Rectal smooth muscle tissue (tissue), 1 donor: Measurements from ENCODE around the gene ADAMTS3.

ENCODE experiments used
- H3K27ac ChIP-seq: one replicate; pipeline ENCODE4 v1.7.0; 2013; ENCODE audit warnings: low read depth, low read length, inconsistent platforms
- H3K27me3 ChIP-seq: one replicate; pipeline ENCODE4 v1.7.0; 2013; ENCODE audit warnings: low read length; ENCODE audit not compliant: control insufficient read depth, insufficient read depth
- H3K36me3 ChIP-seq: one replicate; pipeline ENCODE4 v1.7.0; 2013; ENCODE audit warnings: low read length; ENCODE audit not compliant: control insufficient read depth, insufficient read depth
- H3K4me1 ChIP-seq: one replicate; pipeline ENCODE4 v1.7.0; 2013; ENCODE audit warnings: low read length; ENCODE audit not compliant: control insufficient read depth, insufficient read depth
- H3K4me3 ChIP-seq: one replicate; pipeline ENCODE4 v1.7.0; 2013; ENCODE audit warnings: low read length
- H3K9ac ChIP-seq: one replicate; pipeline ENCODE4 v1.7.0; 2013; ENCODE audit warnings: low read length

Gene ADAMTS3

GRCh38 chr4:72568959-72569718 is at the start of gene ADAMTS3:
Gene ADAMTS3, minus strand, starts transcription at chr4:72569221. Its CDS starts 459 bp downstream, at chr4:72568762.
- Histone ChIP-seq H3K36me3 (no peaks in the 10 kb centered on the region), H3K4me3 (peak within 1 kb of the TSS; percentile 90), H3K9ac (peak within 1 kb of the TSS; percentile 21), H3K27me3 (peaks cover 2% of the 10 kb centered on the region), H3K4me1 (peaks cover 3% of the 10 kb centered on the region), H3K27ac (peak within 1 kb of the TSS; percentile 58)

GRCh38 chr4:72613959-72614358 is 44.9 kb upstream of the ADAMTS3 start:
- Histone ChIP-seq H3K36me3 (no peaks in the 10 kb centered on the region), H3K4me1 (no peaks in the 10 kb centered on the region), H3K27me3 (no peaks in the 10 kb centered on the region), H3K9ac (no peak overlapping the region), H3K27ac (no peak overlapping the region), H3K4me3 (no peak overlapping the region)

- Histone ChIP-seq H3K4me1 (no peaks in the 10 kb centered on the region), H3K4me3 (no peak overlapping the region), H3K27ac (no peak overlapping the region), H3K27me3 (no peaks in the 10 kb centered on the region), H3K36me3 (no peaks in the 10 kb centered on the region), H3K9ac (no peak overlapping the region)
Measured at GRCh38 chr4:72606751-72607150, 37.7 kb upstream of the ADAMTS3 start.

GRCh38 chr4:72604324-72604723 is 35.3 kb upstream of the ADAMTS3 start:
- Histone ChIP-seq H3K27ac (no peak overlapping the region), H3K4me3 (no peak overlapping the region), H3K9ac (no peak overlapping the region), H3K36me3 (no peaks in the 10 kb centered on the region), H3K27me3 (no peaks in the 10 kb centered on the region), H3K4me1 (no peaks in the 10 kb centered on the region)

GRCh38 chr4:72602396-72603376 is 33.7 kb upstream of the ADAMTS3 start:
- Histone ChIP-seq H3K4me3 (no peak overlapping the region), H3K4me1 (no peaks in the 10 kb centered on the region), H3K36me3 (no peaks in the 10 kb centered on the region), H3K27ac (no peak overlapping the region), H3K9ac (no peak overlapping the region), H3K27me3 (no peaks in the 10 kb centered on the region)

GRCh38 chr4:72591547-72592454 is 22.8 kb upstream of the ADAMTS3 start:
- Histone ChIP-seq H3K27me3 (no peaks in the 10 kb centered on the region), H3K27ac (no peak overlapping the region), H3K4me1 (no peaks in the 10 kb centered on the region), H3K4me3 (no peak overlapping the region), H3K36me3 (no peaks in the 10 kb centered on the region), H3K9ac (no peak overlapping the region)

- H3K27me3 ChIP-seq: no peaks in the 10 kb centered on the region
- no peaks in the 10 kb centered on the region for H3K36me3 ChIP-seq
- no peak overlapping the region for H3K9ac ChIP-seq
- no peak overlapping the region for H3K4me3 ChIP-seq
- no peak overlapping the region for H3K27ac ChIP-seq
- no peaks in the 10 kb centered on the region for H3K4me1 ChIP-seq
Measured at GRCh38 chr4:72587334-72587733, 18.3 kb upstream of the ADAMTS3 start.

GRCh38 chr4:72582853-72583252 is 13.8 kb upstream of the ADAMTS3 start:
- H3K4me3 ChIP-seq: no peak overlapping the region
- H3K27ac ChIP-seq: no peak overlapping the region
- H3K36me3 ChIP-seq: no peaks in the 10 kb centered on the region
- H3K4me1 ChIP-seq: no peaks in the 10 kb centered on the region
- no peaks in the 10 kb centered on the region for H3K27me3 ChIP-seq
- H3K9ac ChIP-seq: no peak overlapping the region

- Histone ChIP-seq H3K4me1 (no peaks in the 10 kb centered on the region), H3K9ac (no peak overlapping the region), H3K27me3 (no peaks in the 10 kb centered on the region), H3K36me3 (no peaks in the 10 kb centered on the region), H3K27ac (no peak overlapping the region), H3K4me3 (no peak overlapping the region)
Measured at GRCh38 chr4:72577211-72577610, 8.2 kb upstream of the ADAMTS3 start.

- peaks cover 2% of the 10 kb centered on the region for H3K27me3 ChIP-seq
- H3K4me3 ChIP-seq: no peak overlapping the region
- H3K27ac ChIP-seq: no peak overlapping the region
- H3K9ac ChIP-seq: no peak overlapping the region
- no peaks in the 10 kb centered on the region for H3K36me3 ChIP-seq
- peaks cover 3% of the 10 kb centered on the region for H3K4me1 ChIP-seq
Measured at GRCh38 chr4:72571337-72571736, 2.3 kb upstream of the ADAMTS3 start.

- peak overlapping the region; percentile 90 for H3K4me3 ChIP-seq
- no peak overlapping the region for H3K9ac ChIP-seq
- H3K27me3 ChIP-seq: peaks cover 2% of the 10 kb centered on the region
- no peaks in the 10 kb centered on the region for H3K36me3 ChIP-seq
- peaks cover 3% of the 10 kb centered on the region for H3K4me1 ChIP-seq
- H3K27ac ChIP-seq: peak overlapping the region; percentile 58
Measured at GRCh38 chr4:72569719-72570235, 756 bp upstream of the ADAMTS3 start.
